NCI-H748 treated with DMSO at 0.1 percent for 48 hours (cell line): ENCODE data around the gene ASMT.
"Not testable (repeated sequence)": the region's sequence is repeated elsewhere in the genome, so short reads cannot be mapped to it uniquely, and the experiment has no call there.

Source experiments
- DNase-seq: peaks from one replicate; lab custom pipeline; 2025; lab: John Stamatoyannopoulos, UW

The ASMT gene

GRCh38 chrX:1597345-1598020 is 17.4 kb upstream of the ASMT start:
- no peak for DNase-seq

- no peak for DNase-seq
Observed at GRCh38 chrX:1598021-1598875, 16.6 kb upstream of the ASMT start.

GRCh38 chrX:1598876-1599790 is 15.7 kb upstream of the ASMT start:
- DNase-seq = no peak

- no peak for DNase-seq
Observed at GRCh38 chrX:1599791-1600405, 15.0 kb upstream of the ASMT start.

- DNase-seq = no peak
Observed at GRCh38 chrX:1600406-1601050, 14.3 kb upstream of the ASMT start.

- DNase-seq = no peak
Observed at GRCh38 chrX:1601051-1601767, 13.7 kb upstream of the ASMT start.

- no peak for DNase-seq
Observed at GRCh38 chrX:1601768-1602085, 13.1 kb upstream of the ASMT start.

GRCh38 chrX:1602299-1602698 is 12.6 kb upstream of the ASMT start:
- no peak for DNase-seq

GRCh38 chrX:1606496-1606895 is 8.4 kb upstream of the ASMT start:
- no peak for DNase-seq

- DNase-seq = no peak
Observed at GRCh38 chrX:1609311-1609710, 5.5 kb upstream of the ASMT start.

- no peak for DNase-seq
Observed at GRCh38 chrX:1609762-1610161, 5.1 kb upstream of the ASMT start.

- DNase-seq = no peak
Observed at GRCh38 chrX:1610166-1610565, 4.7 kb upstream of the ASMT start.

GRCh38 chrX:1610736-1611135 is 4.1 kb upstream of the ASMT start:
- DNase-seq = no peak

GRCh38 chrX:1612641-1613286 is 2.1 kb upstream of the ASMT start:
- DNase-seq = no peak

GRCh38 chrX:1618689-1619088 is 3.8 kb downstream of the ASMT start:
- DNase-seq = no peak

- DNase-seq = no peak
Observed at GRCh38 chrX:1623691-1624090, 8.8 kb downstream of the ASMT start.

- DNase-seq = not testable (repeated sequence)
Observed at GRCh38 chrX:1624158-1624860, 9.4 kb downstream of the ASMT start.

GRCh38 chrX:1624861-1625215 is 10.0 kb downstream of the ASMT start:
- not testable (repeated sequence) for DNase-seq

GRCh38 chrX:1629244-1629643 is 14.4 kb downstream of the ASMT start:
- no peak for DNase-seq

GRCh38 chrX:1646009-1646408 is 31.1 kb downstream of the ASMT start:
- DNase-seq = no peak
